ENCODE data around the gene ARHGDIB.

The ARHGDIB gene

GRCh38 chr12:14961466-14962152, at the start of gene ARHGDIB:
ARHGDIB (minus strand) TSS chr12:14961601; CDS start chr12:14950712, 10,889 bp downstream.
- DNase-seq (ENCODE audit: low read depth in 1 of 2, low spot score in 1 of 2): peak in 1 of 2 donors; percentile 56

GRCh38 chr12:15011162-15011561, 49.8 kb upstream of the ARHGDIB start:
- no peak for DNase-seq (ENCODE audit: low read depth in 1 of 2, low spot score in 1 of 2)

DNA sequence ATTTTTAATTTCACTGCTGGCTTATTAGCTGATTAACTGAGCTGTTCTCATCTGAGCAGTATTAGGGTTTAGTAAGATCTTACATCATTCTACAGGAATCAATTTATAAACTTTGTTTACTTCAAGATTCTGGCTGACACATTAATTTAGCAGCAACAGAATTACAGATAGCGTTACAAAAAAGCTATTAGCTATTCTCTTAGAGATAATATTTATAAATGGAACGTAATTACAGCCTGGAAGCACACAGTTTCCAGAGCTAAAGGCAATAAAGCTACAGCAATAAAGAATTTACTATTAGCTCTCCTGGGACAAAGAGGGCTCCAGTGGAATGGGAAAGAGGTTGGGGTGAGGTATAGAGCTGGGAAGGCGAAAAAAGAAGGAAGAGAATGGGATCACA, 46.1 kb upstream of the ARHGDIB start:
- DNase-seq (ENCODE audit: low read depth in 1 of 2, low spot score in 1 of 2): no peak

DNA sequence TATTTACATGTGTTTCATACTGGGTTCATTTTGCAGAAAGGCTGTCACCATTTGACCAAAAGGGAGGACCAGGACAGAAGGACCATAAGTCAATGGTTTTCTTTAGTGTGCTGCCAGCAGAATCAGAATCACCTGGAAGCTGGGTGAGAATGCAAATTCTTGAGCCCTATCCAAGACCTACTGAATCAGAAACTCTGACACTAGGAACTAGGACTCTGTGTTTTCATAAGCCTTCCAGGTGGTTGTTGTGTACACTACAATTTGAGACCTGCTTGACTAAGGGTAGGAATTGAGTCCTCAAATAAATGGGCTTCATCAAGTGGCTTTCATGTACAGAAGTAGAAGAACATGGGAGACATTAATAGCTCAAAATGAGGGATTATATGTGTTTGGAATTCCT, 43.7 kb upstream of the ARHGDIB start:
- no peak for DNase-seq (ENCODE audit: low read depth in 1 of 2, low spot score in 1 of 2)

DNA sequence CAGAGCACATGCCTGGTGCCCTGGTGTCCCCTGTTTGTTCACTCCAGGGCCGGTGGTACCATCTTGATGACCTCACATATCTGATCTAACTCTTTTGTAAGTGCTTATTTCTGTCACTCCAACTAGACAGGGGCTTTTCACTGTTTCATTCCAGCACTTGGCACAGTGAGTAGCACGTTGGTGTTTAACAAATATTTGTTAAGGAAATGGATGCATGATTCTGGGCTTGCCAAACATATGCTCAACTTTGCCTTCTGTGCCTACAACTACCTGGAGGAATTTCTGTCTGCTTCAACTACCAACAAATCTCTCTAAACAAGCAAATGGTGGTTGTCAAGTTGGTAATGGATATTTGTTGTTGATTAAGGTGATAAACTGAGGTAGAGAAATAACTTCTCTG, 43.0 kb upstream of the ARHGDIB start:
- DNase-seq (ENCODE audit: low read depth in 1 of 2, low spot score in 1 of 2): no peak

- DNase-seq (ENCODE audit: low read depth in 1 of 2, low spot score in 1 of 2): no peak
Measured at GRCh38 chr12:15001733-15002382, 40.5 kb upstream of the ARHGDIB start.

DNA sequence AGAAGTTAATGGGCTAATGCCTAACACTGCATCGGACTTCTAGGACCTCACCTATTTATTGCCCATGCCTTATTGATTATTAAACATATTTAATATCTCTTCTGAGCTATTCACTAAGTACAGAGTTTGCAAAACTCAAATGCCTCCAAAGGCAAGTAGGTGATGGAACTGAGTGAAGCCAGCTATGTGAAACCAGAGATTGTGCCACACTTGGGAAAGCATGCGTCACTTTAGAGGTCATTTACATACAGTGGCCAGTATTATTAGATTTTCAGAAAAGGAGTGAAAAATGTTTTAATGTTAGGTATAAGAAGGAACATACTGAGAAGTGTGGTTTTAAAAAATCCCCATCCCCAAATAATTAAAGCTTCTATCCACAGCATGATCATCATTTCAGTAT, 39.2 kb upstream of the ARHGDIB start:
- DNase-seq (ENCODE audit: low read depth in 1 of 2, low spot score in 1 of 2): no peak

DNA sequence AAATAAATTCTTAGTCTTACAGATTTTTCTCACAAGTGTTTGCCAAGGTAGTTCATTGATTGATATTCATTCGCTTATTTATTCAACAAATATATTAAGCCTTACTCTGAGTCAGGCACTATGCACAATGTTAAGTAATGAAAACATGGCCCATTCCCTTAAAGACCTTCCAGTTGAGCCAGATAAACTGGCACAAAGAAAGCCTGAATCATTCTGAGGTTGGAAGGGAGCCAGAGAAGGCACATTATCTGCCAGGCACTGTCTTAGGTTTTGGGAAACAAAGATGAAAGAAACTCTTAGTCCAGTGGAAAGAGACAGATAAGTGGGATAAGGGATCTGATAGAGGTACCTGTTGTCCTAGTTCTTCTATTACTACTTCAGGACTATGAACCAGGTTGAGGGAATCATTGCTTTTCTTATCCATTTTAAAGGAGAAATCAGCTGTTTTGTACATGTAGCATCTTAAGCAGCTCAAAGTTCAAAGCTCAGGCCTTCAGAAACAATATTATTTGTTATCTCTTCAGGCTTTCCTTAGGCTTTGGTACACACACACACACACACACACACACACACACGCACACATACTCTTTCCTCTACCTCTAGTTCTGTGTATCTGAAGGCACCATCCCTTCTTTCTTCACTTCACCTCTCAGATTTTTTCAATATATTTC, 38.4 kb upstream of the ARHGDIB start:
- no peak for DNase-seq (ENCODE audit: low read depth in 1 of 2, low spot score in 1 of 2)

DNA sequence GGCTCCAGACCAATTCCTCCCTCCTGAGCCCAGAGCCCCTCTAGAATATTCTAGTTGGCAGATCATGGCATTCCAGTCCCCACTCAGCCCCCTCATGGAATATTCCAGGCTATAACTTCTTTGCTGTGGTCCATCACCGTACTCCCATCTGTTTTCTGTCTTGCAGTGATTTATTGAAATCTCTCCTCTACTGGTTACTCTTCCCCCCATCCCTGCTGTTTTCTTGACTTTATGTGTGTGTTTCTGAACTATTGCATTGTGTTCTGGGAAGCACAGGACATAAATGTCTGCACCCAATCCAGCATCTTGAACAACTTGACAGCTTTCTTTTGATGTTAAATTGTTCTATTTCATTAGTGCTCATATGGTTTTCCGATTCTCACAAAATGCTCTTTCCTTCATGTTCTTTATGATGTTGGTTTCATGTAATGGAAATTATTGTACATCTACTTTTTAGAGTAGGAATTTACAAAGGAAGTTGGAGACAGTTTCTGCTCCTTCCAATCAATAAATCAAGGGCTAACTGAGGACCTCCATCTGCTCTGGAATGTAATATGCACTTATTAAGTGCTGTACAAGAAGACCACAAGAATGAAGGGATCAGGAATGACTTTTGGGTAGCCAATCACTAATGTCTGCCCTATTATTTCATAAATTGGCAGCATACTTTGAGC, 37.8 kb upstream of the ARHGDIB start:
- DNase-seq (ENCODE audit: low read depth in 1 of 2, low spot score in 1 of 2): no peak

DNA sequence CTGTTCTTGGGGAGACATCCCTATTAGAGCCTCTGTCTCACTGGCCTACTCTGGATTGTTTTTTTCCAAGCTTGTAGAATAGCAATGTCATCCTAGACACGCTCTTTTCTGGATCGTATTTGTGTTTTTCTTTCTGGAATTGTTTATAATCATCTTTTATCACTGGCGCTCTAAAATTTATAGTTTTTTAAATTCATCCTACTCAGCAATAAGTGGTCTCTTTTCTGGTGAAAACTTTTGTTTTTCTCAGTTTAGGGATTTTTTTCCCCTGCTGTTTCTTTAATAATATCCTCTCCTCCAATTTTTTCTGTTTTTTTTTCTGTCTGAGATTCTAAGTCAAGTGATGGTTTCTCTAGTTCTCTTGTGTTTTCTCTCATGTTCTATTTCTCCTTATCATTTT, 36.6 kb upstream of the ARHGDIB start:
- no peak for DNase-seq (ENCODE audit: low read depth in 1 of 2, low spot score in 1 of 2)

GRCh38 chr12:14995583-14996425, 34.4 kb upstream of the ARHGDIB start:
- no peak for DNase-seq (ENCODE audit: low read depth in 1 of 2, low spot score in 1 of 2)

GRCh38 chr12:14994610-14995009, 33.2 kb upstream of the ARHGDIB start:
- DNase-seq (ENCODE audit: low read depth in 1 of 2, low spot score in 1 of 2): no peak

GRCh38 chr12:14993537-14994266, 32.3 kb upstream of the ARHGDIB start:
- no peak for DNase-seq (ENCODE audit: low read depth in 1 of 2, low spot score in 1 of 2)

GRCh38 chr12:14993117-14993516, 31.7 kb upstream of the ARHGDIB start:
- DNase-seq (ENCODE audit: low read depth in 1 of 2, low spot score in 1 of 2): no peak

GRCh38 chr12:14992673-14993072, 31.3 kb upstream of the ARHGDIB start:
- no peak for DNase-seq (ENCODE audit: low read depth in 1 of 2, low spot score in 1 of 2)

DNA sequence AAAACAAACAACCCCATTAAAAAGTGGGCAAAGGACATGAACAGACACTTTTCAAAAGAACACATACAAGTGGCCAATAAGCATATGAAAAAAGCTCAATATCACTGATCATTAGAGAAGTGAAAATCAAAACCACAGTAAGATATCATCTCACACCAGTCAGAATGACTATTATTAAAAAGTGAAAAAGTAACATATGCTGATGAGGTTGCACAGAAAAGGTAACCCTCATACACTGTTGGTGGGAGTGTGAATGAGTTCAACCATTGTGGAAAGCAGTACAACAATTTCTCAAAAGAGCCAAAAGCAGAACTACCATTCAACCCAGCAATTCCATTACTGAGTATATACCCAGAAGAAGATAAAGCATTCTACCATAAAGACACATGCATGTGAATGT, 29.7 kb upstream of the ARHGDIB start:
- no peak for DNase-seq (ENCODE audit: low read depth in 1 of 2, low spot score in 1 of 2)

DNA sequence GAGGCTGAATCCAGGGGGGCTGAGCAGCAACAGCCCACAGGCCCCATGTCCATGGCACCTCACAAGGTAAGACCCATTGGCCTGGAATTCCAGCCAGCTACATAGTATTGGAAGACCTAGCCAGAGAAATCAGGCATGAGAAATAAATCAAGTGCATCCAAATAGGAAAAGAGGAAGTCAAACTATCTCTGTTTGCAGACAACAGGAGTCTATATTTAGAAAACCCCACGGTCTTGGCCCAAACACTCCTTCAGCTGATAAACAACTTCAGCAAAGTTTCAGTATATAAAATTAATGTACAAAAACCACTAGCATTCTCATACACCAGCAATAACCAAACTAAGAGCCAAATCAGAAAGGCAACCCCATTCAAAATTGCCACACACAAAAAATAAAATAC, 28.4 kb upstream of the ARHGDIB start:
- DNase-seq (ENCODE audit: low read depth in 1 of 2, low spot score in 1 of 2): no peak

GRCh38 chr12:14988035-14988434, 26.6 kb upstream of the ARHGDIB start:
- no peak for DNase-seq (ENCODE audit: low read depth in 1 of 2, low spot score in 1 of 2)

GRCh38 chr12:14986449-14986848, 25.0 kb upstream of the ARHGDIB start:
- no peak for DNase-seq (ENCODE audit: low read depth in 1 of 2, low spot score in 1 of 2)

GRCh38 chr12:14984766-14985285, 23.4 kb upstream of the ARHGDIB start:
- no peak for DNase-seq (ENCODE audit: low read depth in 1 of 2, low spot score in 1 of 2)

All from stimulated activated CD4-positive, alpha-beta T cell treated with anti-CD3 and anti-CD28 coated beads, Interleukin-15, amount 100 ng/mL, for 1 hour (primary cell).